Measurements from ENCODE around the gene FUT9. TPM values are rescaled to one million over a fixed set of nuclear protein-coding genes. Genes with fewer than 3 reads are reported as not detected.

FUT9 gene
- total and polyA plus RNA-seq, 10 of the 15 experiments (the other 5 are each of a cell fraction or from before 2014, with no cell fraction given): not detected

- Histone ChIP-seq H3K4me3 (no peak overlapping the region), H3K9me3 (replicated peaks; ENCODE audit: control insufficient read depth, insufficient read depth, low read length) (no peaks in the 10 kb centered on the region), H3K4me2 (ENCODE audit: control insufficient read depth, insufficient read depth) (no peak overlapping the region), H3K36me3 (ENCODE audit: control insufficient read depth in 2 of 2, insufficient read depth in 2 of 2, low read length in 1 of 2) (no peaks in the 10 kb centered on the region), H2AFZ (ENCODE audit: control insufficient read depth, low read depth, low read length) (no peak overlapping the region), H3K27ac (ENCODE audit: control insufficient read depth, insufficient read depth) (no peak overlapping the region), H3K4me1 (ENCODE audit: control insufficient read depth, insufficient read depth, low read length) (no peaks in the 10 kb centered on the region), H3K9ac (ENCODE audit: control insufficient read depth, insufficient read depth, low read length) (no peak overlapping the region), H3K27me3 (replicated peaks in 1 of 2; ENCODE audit: control insufficient read depth in 2 of 2, insufficient read depth in 2 of 2, low read length in 1 of 2) (no peaks in the 10 kb centered on the region), H3K79me2 (ENCODE audit: control insufficient read depth, insufficient read depth, low read length) (no peaks in the 10 kb centered on the region), H4K20me1 (ENCODE audit: control insufficient read depth, insufficient read depth) (no peaks in the 10 kb centered on the region)
- no peak for ATAC-seq
- ChIA-PET RAD21 (ENCODE audit: unreplicated experiment) (no interaction called here), POLR2A (no interaction called here), CTCF (no interaction called here), SMC1A (ENCODE audit: uncharacterized antibody, unreplicated experiment) (interaction anchor here (0.7 to 1.6 kb wide), 3 partner anchors 9 to 369 kb away, joined by 3 to 5 read pairs (median 4); no protein-coding TSS in a partner anchor)
- 0% methylated on average over 1 of the region's 1 CpG for WGBS (ENCODE audit: insufficient coverage, insufficient replicate concordance, low lambda C conversion rate, missing lambda C conversion rate)
- in situ Hi-C loops (cut with MboI): no loop called here
- no peak for FAIRE-seq
- intact Hi-C loops (cut with micrococcal nuclease; ENCODE audit: unreplicated experiment): no loop called here
- DNase-seq (ENCODE audit: low read depth, low spot score): no peak
- BruUV-seq (replicated peaks): no TSS peak
- TF ChIP-seq BCLAF1 (IDR thresholded peaks at IDR 0.05) (no peak), CBX5 (IDR thresholded peaks at IDR 0.05; ENCODE audit: low read depth) (no peak), ZNF592 (IDR thresholded peaks at IDR 0.05) (no peak), ZBTB40 (IDR thresholded peaks at IDR 0.05; ENCODE audit: borderline replicate concordance) (no peak), TCF3 (IDR thresholded peaks at IDR 0.05; ENCODE audit: borderline replicate concordance, insufficient read depth, low read depth, low read length) (no peak), E2F4 (IDR thresholded peaks at IDR 0.05; ENCODE audit: low read depth, low read length) (no peak), RUNX3 (IDR thresholded peaks at IDR 0.05; ENCODE audit: low read length) (no peak), POU2F2 (IDR thresholded peaks at IDR 0.05; ENCODE audit: borderline replicate concordance, low read depth, low read length) (no peak), WRNIP1 (IDR thresholded peaks at IDR 0.05; ENCODE audit: borderline replicate concordance, low read depth, low read length) (no peak), FOXM1 (IDR thresholded peaks at IDR 0.05; ENCODE audit: low read depth, low read length) (no peak)
Observed at GRCh38 chr6:96257751-96258150, 242.0 kb downstream of the FUT9 start.

All from GM12878 (cell line).